OCI-M1 (cell line): ENCODE results near the gene CSTB.

ENCODE experiments used
- DNase-seq: peaks from one replicate; lab custom pipeline; 2025; lab: John Stamatoyannopoulos, UW

The CSTB gene

GRCh38 chr21:43767498-43767983 lies 8.6 kb downstream of the CSTB start:
- no peak for DNase-seq

- no peak for DNase-seq
These were observed 9.2 kb downstream of the CSTB start for GRCh38 chr21:43766734-43767497.

GRCh38 chr21:43764576-43765495 lies 11.3 kb downstream of the CSTB start:
- no peak for DNase-seq

GRCh38 chr21:43763901-43764523 lies 12.1 kb downstream of the CSTB start:
- no peak for DNase-seq

GRCh38 chr21:43762303-43763128 lies 13.6 kb downstream of the CSTB start:
- no peak for DNase-seq

GRCh38 chr21:43761886-43762285 lies 14.2 kb downstream of the CSTB start:
- DNase-seq = no peak

- no peak for DNase-seq
These were observed 15.6 kb downstream of the CSTB start for GRCh38 chr21:43760391-43760958.

GRCh38 chr21:43759651-43760050 lies 16.5 kb downstream of the CSTB start:
- no peak for DNase-seq

GRCh38 chr21:43758811-43759210 lies 17.3 kb downstream of the CSTB start:
- no peak for DNase-seq

- no peak for DNase-seq
These were observed 17.9 kb downstream of the CSTB start for GRCh38 chr21:43758111-43758641.

GRCh38 chr21:43757601-43758000 lies 18.5 kb downstream of the CSTB start:
- DNase-seq = no peak

GRCh38 chr21:43755820-43756594 lies 20.1 kb downstream of the CSTB start:
- no peak for DNase-seq

- no peak for DNase-seq
These were observed 20.9 kb downstream of the CSTB start for GRCh38 chr21:43754948-43755781.

GRCh38 chr21:43753439-43753799 lies 22.7 kb downstream of the CSTB start:
- no peak for DNase-seq

- DNase-seq = no peak
These were observed 23.2 kb downstream of the CSTB start for GRCh38 chr21:43752758-43753438.

- no peak for DNase-seq
These were observed 24.0 kb downstream of the CSTB start for GRCh38 chr21:43751955-43752591.

- no peak for DNase-seq
These were observed 25.6 kb downstream of the CSTB start for GRCh38 chr21:43750339-43751033.
